Activated CD8-positive, alpha-beta memory T cell treated with anti-CD3 and anti-CD28 coated beads for 1 hour (primary cell): ENCODE results near the gene USB1.
"Not testable (repeated sequence)": the region's sequence is repeated elsewhere in the genome, so short reads cannot be mapped to it uniquely, and the experiment has no call there.

ENCODE experiments used
- DNase-seq, 2 donors: peaks; one replicate each; pipeline ENCODE4 v3.0.0-alpha.2; 2020; ENCODE audit warnings: low read depth in 1 of 2; ENCODE audit errors: extremely low read depth in 1 of 2

USB1 gene

GRCh38 chr16:57993897-57994296 is 7.3 kb upstream of the USB1 start:
- no peak for DNase-seq

- no peak for DNase-seq
Observed at GRCh38 chr16:57994361-57994760, 6.8 kb upstream of the USB1 start.

GRCh38 chr16:57994778-57995177 is 6.4 kb upstream of the USB1 start:
- peak in 1 of 2 donors; percentile 19 for DNase-seq

GRCh38 chr16:57995721-57996405 is 5.3 kb upstream of the USB1 start:
- no peak for DNase-seq

GRCh38 chr16:57996406-57997175 is 4.6 kb upstream of the USB1 start:
- no peak for DNase-seq

- DNase-seq = no peak
Observed at GRCh38 chr16:57997176-57997527, 4.1 kb upstream of the USB1 start.

- no peak for DNase-seq
Observed at GRCh38 chr16:57997528-57998265, 3.5 kb upstream of the USB1 start.

- peak in 1 of 2 donors; percentile 35 for DNase-seq
Observed at GRCh38 chr16:57998486-57998885, 2.7 kb upstream of the USB1 start.

- DNase-seq = no peak
Observed at GRCh38 chr16:57998992-57999365, 2.2 kb upstream of the USB1 start.

GRCh38 chr16:57999366-57999970 is 1.7 kb upstream of the USB1 start:
- no peak for DNase-seq

GRCh38 chr16:57999971-58000705 is 1.1 kb upstream of the USB1 start, which contains the start of gene ZNF319:
ZNF319 (minus strand) TSS chr16:58000672; CDS start chr16:57998265, 2,407 bp downstream.
- no peak for DNase-seq

GRCh38 chr16:58001781-58002415 is 691 bp downstream of the USB1 start:
- DNase-seq = no peak

GRCh38 chr16:58002416-58002800 is 1.2 kb downstream of the USB1 start:
- no peak for DNase-seq

- no peak for DNase-seq
Observed at GRCh38 chr16:58002936-58003335, 1.7 kb downstream of the USB1 start.

- not testable (repeated sequence) for DNase-seq
Observed at GRCh38 chr16:58004736-58005135, 3.5 kb downstream of the USB1 start.

- no peak for DNase-seq
Observed at GRCh38 chr16:58009856-58010416, 8.7 kb downstream of the USB1 start.

GRCh38 chr16:58010886-58011285 is 9.7 kb downstream of the USB1 start:
- DNase-seq = no peak

GRCh38 chr16:58011652-58012051 is 10.4 kb downstream of the USB1 start:
- no peak for DNase-seq

GRCh38 chr16:58012481-58012880 is 11.3 kb downstream of the USB1 start:
- DNase-seq = no peak
